K562 (cell line): ENCODE results near the gene HOXA13. TPM values are rescaled to one million over a fixed set of nuclear protein-coding genes. Genes with fewer than 3 reads are reported as not detected.

ENCODE experiments used
- ATAC-seq: fragments of 200-7000 bp; cut with Tn5 transposase; 3 replicates; pipeline ENCODE4 v1.9.1; 2020; ENCODE audit warnings: moderate library complexity
- BruUV-seq: library from RNA; stranded (reverse); fragments of 400-500 nt; replicated peaks from 2 replicates; lab custom pipeline; 2021; lab: Mats Ljungman, UMichigan
- CTCF ChIA-PET: fragments of 300-600 bp; formaldehyde crosslinking; extraction: SDS; loops from one replicate; lab custom pipeline; 2021; ENCODE audit warnings: low intra/inter-chr PET ratio; lab: Yijun Ruan, JAX
- POLR2A ChIA-PET: fragments of 300-600, 350-650 bp; sonication (Branson Sonifier 250); formaldehyde crosslinking; extraction: SDS; loops from one replicate; lab custom pipeline; 2021; ENCODE audit warnings: antibody characterized with exemption, inconsistent platforms; lab: Yijun Ruan, JAX
- DNase-seq, 4 experiments: peaks; one replicate each; pipeline versions ENCODE4 v3.0.0 to v3.0.0-alpha.2; 2011 to 2018; ENCODE audit warnings: low spot score in 3 of 4, mixed read lengths in 3 of 4; ENCODE audit errors: extremely low read depth in 1 of 4
- FAIRE-seq: peaks from 2 replicates; lab custom pipeline; 2011; peaks lifted over from hg19 to GRCh38; lab: Jason Lieb, UNC
- H2AFZ ChIP-seq: 2 replicates; pipeline ENCODE4 v1.6.0; 2011; ENCODE audit warnings: low read depth, low read length, control low read depth, inconsistent platforms
- H3K27ac ChIP-seq: fragments of 200-600 bp; 3 replicates; pipeline ENCODE4 v1.8.0; 2011; ENCODE audit warnings: low read depth, mild to moderate bottlenecking, control low read depth, inconsistent platforms, low read length, moderate library complexity, mixed read lengths; ENCODE audit errors: extremely low read depth
- H3K27me3 ChIP-seq, 2 experiments: fragments of 300-600 bp in 1 of 2; 2 replicates in 1 of 2; 3 replicates in 1 of 2; pipeline versions ENCODE4 v1.6.0 to v1.8.0; 2011; ENCODE audit warnings: inconsistent platforms in 2 of 2, low read length in 2 of 2, mild to moderate bottlenecking in 1 of 2, mixed read lengths in 1 of 2, moderate library complexity in 1 of 2; ENCODE audit not compliant: control insufficient read depth in 2 of 2, insufficient read depth in 2 of 2
- H3K36me3 ChIP-seq: fragments of 300-600 bp; 3 replicates; pipeline ENCODE4 v1.8.0; 2011; ENCODE audit warnings: mild to moderate bottlenecking, low read length, inconsistent platforms; ENCODE audit not compliant: control insufficient read depth, insufficient read depth
- H3K4me1 ChIP-seq, 2 experiments: fragments of 200-600 bp in 1 of 2; replicated peaks in 1 of 2; 2 replicates in 1 of 2; 3 replicates in 1 of 2; pipeline versions ENCODE4 v1.5.1 to v1.8.0; 2011; ENCODE audit warnings: inconsistent platforms in 2 of 2, low read length in 2 of 2, mild to moderate bottlenecking in 1 of 2, mixed read lengths in 1 of 2, moderate library complexity in 1 of 2; ENCODE audit not compliant: control insufficient read depth in 2 of 2, insufficient read depth in 2 of 2
- H3K4me2 ChIP-seq: 2 replicates; pipeline ENCODE4 v1.6.1; 2011; ENCODE audit warnings: low read length, control low read depth, inconsistent platforms, mixed read lengths; ENCODE audit not compliant: insufficient read depth
- H3K4me3 ChIP-seq: fragments of 200-600 bp; sonication (generic), shearing (Covaris generic); 2 replicates; pipeline ENCODE4 v1.5.1; 2016; ENCODE audit warnings: control low read depth, inconsistent platforms
- H3K79me2 ChIP-seq: fragments of 200-600 bp; 3 replicates; pipeline ENCODE4 v1.8.0; 2011; ENCODE audit warnings: low read length, inconsistent platforms; ENCODE audit not compliant: control insufficient read depth, insufficient read depth
- H3K9ac ChIP-seq, 2 experiments: 2 replicates each; pipeline versions ENCODE4 v1.6.0 to v1.6.1; 2011; ENCODE audit warnings: low read depth in 2 of 2, low read length in 2 of 2, control low read depth in 1 of 2, inconsistent platforms in 1 of 2, mild to moderate bottlenecking in 1 of 2, mixed read lengths in 1 of 2; ENCODE audit not compliant: insufficient read depth in 1 of 2
- H3K9me1 ChIP-seq: one replicate; pipeline ENCODE4 v1.6.0; 2011; ENCODE audit warnings: inconsistent platforms, mild to moderate bottlenecking, low read length, moderate library complexity; ENCODE audit not compliant: control insufficient read depth, insufficient read depth
- H3K9me3 ChIP-seq: replicated peaks from 2 replicates; pipeline ENCODE4 v1.5.1; 2011; ENCODE audit warnings: low read depth, low read length, inconsistent platforms; ENCODE audit not compliant: control insufficient read depth, insufficient read depth
- H4K20me1 ChIP-seq: replicated peaks from 2 replicates; pipeline ENCODE4 v1.6.1; 2011; ENCODE audit warnings: low read length, inconsistent platforms, mixed read lengths; ENCODE audit not compliant: control insufficient read depth, insufficient read depth
- ETV1 ChIP-seq: fragments of 450-650 bp; conservative IDR thresholded peaks from 2 replicates; pipeline ENCODE4 v1.6.1; 2016; ENCODE audit warnings: missing genetic modification characterization, control low read depth, low read depth, missing compliant biosample characterization
- GATA2 ChIP-seq: sonication (generic); formaldehyde crosslinking; IDR thresholded peaks from 2 replicates; pipeline ENCODE4 v1.4.0; 2020; ENCODE audit warnings: mild to moderate bottlenecking, missing genetic modification reagents
- PHF20 ChIP-seq: fragments of 450-650 bp; IDR thresholded peaks from 2 replicates; pipeline ENCODE4 v1.6.1; 2018; ENCODE audit not compliant: partially characterized antibody
- RBM34 ChIP-seq: fragments of 200-400 bp; formaldehyde crosslinking; IDR thresholded peaks from 2 replicates; pipeline ENCODE4 v1.6.1; 2018; ENCODE audit warnings: low read length, borderline replicate concordance; ENCODE audit not compliant: insufficient read depth
- SP1 ChIP-seq: sonication (generic); formaldehyde crosslinking; IDR thresholded peaks from 2 replicates; pipeline ENCODE4 v1.8.1; 2022; ENCODE audit warnings: mild to moderate bottlenecking, missing genetic modification reagents
- SPI1 ChIP-seq: IDR thresholded peaks from 2 replicates; pipeline ENCODE4 v1.6.1; 2011; ENCODE audit warnings: low read depth, low read length, control low read depth, borderline replicate concordance
- TAF15 ChIP-seq: fragments of 200-400 bp; formaldehyde crosslinking; IDR thresholded peaks from 2 replicates; pipeline ENCODE4 v1.6.1; 2017; ENCODE audit warnings: mild to moderate bottlenecking, low read depth, low read length, moderate library complexity
- THRAP3 ChIP-seq: fragments of 450-650 bp; IDR thresholded peaks from 2 replicates; pipeline ENCODE4 v1.6.1; 2016; ENCODE audit warnings: mild to moderate bottlenecking, inconsistent platforms, borderline replicate concordance
- ZNF778 ChIP-seq: fragments of 450-650 bp; formaldehyde crosslinking; IDR thresholded peaks from 2 replicates; pipeline ENCODE4 v1.4.0; 2020; ENCODE audit warnings: mild to moderate bottlenecking, moderate library complexity
- WGBS: fragments of 100-300 bp; shearing (Covaris generic); methylation state at CpG from one replicate; pipeline ENCODE4 v1.1.6; 2016; ENCODE audit warnings: low coverage, mixed read lengths; ENCODE audit not compliant: insufficient coverage; ENCODE audit errors: missing lambda C conversion rate; 5-methylcytosine and 5-hydroxymethylcytosine counted together
- in situ Hi-C: fragments of 300-500 bp; cut with MboI; formaldehyde crosslinking; loops from 4 replicates; pipeline ENCODE4 v1.15.0; 2018; ENCODE audit warnings: inconsistent platforms, mixed read lengths
- intact Hi-C: fragments of 100-400 bp; cut with micrococcal nuclease; formaldehyde crosslinking; loops from 2 replicates; pipeline ENCODE4 v1.14.2; 2022
- polyA plus RNA-seq, 8 experiments: library from polyadenylated mRNA; depleted of rRNA in 4 of 8; stranded (reverse) in 5 of 8; unstranded in 3 of 8; fragments of >200 nt; fragmentation: Nextera tagmentation in 2 of 8; fragmentation: Illumina TruSeq in 1 of 8; extraction: Ambion mirVana in 2 of 8; extraction: Trizol in 1 of 8; gene quantifications; 2 replicates each; pipeline versions ENCODE4 v1.2.1 to v1.2.3, GENCODE V29; 2011 to 2014; ENCODE audit warnings: inconsistent platforms in 1 of 8, missing spikeins in 1 of 8
- total RNA-seq, 7 experiments: library from RNA; depleted of rRNA in 6 of 7; stranded (reverse); fragments of >200 nt in 6 of 7; fragmentation: Illumina TruSeq in 2 of 7; extraction: Trizol in 2 of 7; gene quantifications; 2 replicates each; pipeline versions ENCODE4 v1.2.1 to v1.2.3, GENCODE V29; 2011 to 2021; ENCODE audit warnings: low replicate concordance in 1 of 7

Gene HOXA13
- total and polyA plus RNA-seq, 9 of the 15 experiments (the other 6 are each of a cell fraction or from before 2014, with no cell fraction given): not detected

DNA sequence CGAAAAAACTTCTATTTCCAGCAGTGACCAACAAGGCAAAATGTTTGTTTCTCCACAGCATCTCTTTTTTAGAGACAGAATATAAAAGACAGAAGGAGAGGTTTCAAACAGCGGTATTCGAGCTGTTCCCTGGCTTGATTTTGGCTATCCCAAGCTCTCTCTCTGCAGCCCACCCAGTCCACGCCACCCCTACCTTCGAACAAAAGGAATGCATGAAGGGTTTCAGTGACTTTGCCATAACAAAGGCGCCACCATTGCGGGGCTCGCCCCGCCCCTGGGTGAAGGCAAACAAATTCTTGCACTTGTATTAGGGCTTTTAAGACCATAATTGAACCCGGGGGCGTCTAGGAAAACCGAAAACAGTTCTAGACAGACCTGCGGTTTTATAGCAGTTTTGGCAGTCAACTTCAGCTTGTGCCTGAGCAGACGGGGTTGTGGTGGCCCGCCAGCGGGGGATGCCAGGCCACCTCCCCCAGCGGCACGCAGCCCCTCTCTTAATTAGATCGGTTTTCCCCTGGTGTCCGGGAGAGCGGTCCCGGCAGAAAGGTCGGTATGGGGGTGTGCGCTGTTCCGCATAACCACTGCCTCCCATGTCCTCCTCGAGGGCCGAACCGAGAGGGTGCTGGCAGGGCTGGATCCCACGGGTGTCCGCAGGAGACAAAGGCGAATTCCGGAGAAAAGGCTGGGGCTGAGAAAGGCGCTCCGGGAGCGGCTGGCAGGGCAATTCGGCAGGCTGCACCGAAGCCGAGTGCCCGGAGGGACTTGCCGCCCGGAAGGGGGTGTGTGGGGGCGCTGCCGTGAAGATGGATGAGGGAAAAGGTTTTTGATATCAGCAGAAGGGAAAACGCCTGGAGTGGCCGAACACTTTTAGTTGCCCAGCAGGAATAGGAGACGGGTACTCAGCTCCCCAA lies 12.2 kb downstream of the HOXA13 start:
- WGBS: 6% methylated on average over 44 of the region's 46 CpGs
- BruUV-seq: no TSS peak
- in situ Hi-C loops (no loop called here), intact Hi-C loops (no loop called here)
- ChIA-PET POLR2A (interaction anchor here (0.6 to 2.4 kb wide), 2 partner anchors 8 to 13 kb away, joined by 3 to 6 read pairs; no protein-coding TSS in a partner anchor), CTCF (no interaction called here)
- ATAC-seq (no peak), FAIRE-seq (no peak), DNase-seq (no peak)
- Histone ChIP-seq H3K9me3 (no peaks in the 10 kb centered on the region), H3K9me1 (no peaks in the 10 kb centered on the region), H2AFZ (no peak overlapping the region), H3K27ac (no peak overlapping the region), H3K9ac (no peak overlapping the region), H3K36me3 (no peaks in the 10 kb centered on the region), H3K27me3 (peaks cover 55 to 82% of the 10 kb centered on the region in 2 experiments), H3K4me1 (peaks cover 0 to 31% of the 10 kb centered on the region in 2 experiments; a peak in 2 of 5 replicates), H3K4me2 (no peak overlapping the region), H4K20me1 (no peaks in the 10 kb centered on the region), H3K79me2 (no peaks in the 10 kb centered on the region), H3K4me3 (no peak overlapping the region)
- TF ChIP-seq GATA2 (CRISPR knock-in tag) (no peak), PHF20 (no peak), SPI1 (no peak), THRAP3 (no peak), ETV1 (tag) (no peak), TAF15 (no peak), ZNF778 (CRISPR knock-in tag) (no peak), RBM34 (no peak), SP1 (no peak)
